ENCODE data around the gene ARHGEF11. TPM values are rescaled to one million over a fixed set of nuclear protein-coding genes. Genes with fewer than 3 reads are reported as not detected.

ARHGEF11 gene
- total RNA-seq, 1 experiment from 2014 or later: 41.1 TPM

DNA sequence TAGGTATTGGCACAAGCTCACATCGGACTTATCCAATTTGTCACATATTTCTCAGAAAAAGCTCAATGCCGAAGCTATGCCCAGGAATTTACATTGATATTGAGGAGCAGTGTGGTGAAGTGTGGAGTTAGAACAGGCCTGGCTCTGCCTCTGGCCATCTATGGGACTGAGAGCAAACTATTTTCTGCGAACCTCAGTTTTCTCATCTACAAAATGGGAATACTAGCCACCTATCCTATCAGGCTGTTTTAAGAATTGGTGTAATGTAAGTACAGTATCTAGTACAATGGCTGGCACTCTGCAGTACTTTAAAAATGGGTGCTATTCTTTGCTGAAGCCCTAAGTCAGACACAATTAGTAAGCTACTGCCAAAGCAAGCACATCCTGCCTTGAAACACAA lies 47.2 kb downstream of the ARHGEF11 start:
- Histone ChIP-seq H2BK15ac (ENCODE audit: low read depth, low read length) (no peak overlapping the region), H3K4me2 (ENCODE audit: insufficient read depth, insufficient read length, low read length) (no peak overlapping the region), H3K4me1 (ENCODE audit: insufficient read depth, low read length) (peaks cover 4% of the 10 kb centered on the region), H2BK120ac (ENCODE audit: low read depth, low read length, poor library complexity, severe bottlenecking) (no peak overlapping the region), H3K9me3 (ENCODE audit: control insufficient read depth, low read depth, low read length) (no peaks in the 10 kb centered on the region), H3T11ph (ENCODE audit: low read length) (no peak overlapping the region), H2AK5ac (ENCODE audit: insufficient read length, low read length) (no peak overlapping the region), H4K8ac (replicated peaks; ENCODE audit: insufficient read length, low read depth, low read length) (no peak overlapping the region), H3K23me2 (ENCODE audit: insufficient read length, low read depth, low read length, poor library complexity, severe bottlenecking) (no peaks in the 10 kb centered on the region), H3K4ac (ENCODE audit: low read depth, low read length) (no peak overlapping the region), H3K27me3 (ENCODE audit: insufficient read depth, low read length) (no peaks in the 10 kb centered on the region), H4K5ac (ENCODE audit: insufficient read length, low read depth, low read length) (no peak overlapping the region), H2AFZ (ENCODE audit: low read length) (no peak overlapping the region), H3K23ac (ENCODE audit: insufficient read length, low read depth, low read length) (no peak overlapping the region), H3K27ac (ENCODE audit: insufficient read length, low read depth, low read length) (no peak overlapping the region), H4K91ac (ENCODE audit: insufficient read length, low read depth, low read length) (no peak overlapping the region), H3K18ac (ENCODE audit: insufficient read length, low read depth, low read length) (no peak overlapping the region), H3K79me2 (ENCODE audit: insufficient read depth, low read length) (peaks cover 7% of the 10 kb centered on the region; the same call in 1 of the 2 replicates), H3K9ac (ENCODE audit: extremely low read depth, insufficient read length, low read length) (no peak overlapping the region), H2BK20ac (ENCODE audit: low read depth, low read length, poor library complexity, severe bottlenecking) (no peak overlapping the region), H2BK5ac (ENCODE audit: insufficient read length, low read length) (no peak overlapping the region), H2BK12ac (ENCODE audit: insufficient read length, low read depth, low read length) (no peak overlapping the region), H3K79me1 (ENCODE audit: insufficient read depth, low read depth, low read length, poor library complexity, severe bottlenecking) (no peaks in the 10 kb centered on the region), H3K56ac (ENCODE audit: insufficient read length, low read depth, low read length) (no peak overlapping the region), H3K14ac (ENCODE audit: insufficient read depth, low read length) (no peak overlapping the region), H4K20me1 (ENCODE audit: control insufficient read depth, insufficient read depth, insufficient read length) (no peaks in the 10 kb centered on the region)
- Mint-ChIP-seq H3K9me3 (no peaks in the 10 kb centered on the region), H3K4me3 (no peak overlapping the region), H3K27me3 (ENCODE audit: low read depth) (no peaks in the 10 kb centered on the region), H3K36me3 (ENCODE audit: insufficient read depth in 1 of 3, low read depth in 3 of 3) (no peaks in the 10 kb centered on the region; a peak in 1 of 7 replicates), H3K27ac (peak overlapping the region in 2 of 3 experiments; percentile 52 to 73; a peak in 4 of 7 replicates), H3K4me1 (peaks cover 35 to 50% of the 10 kb centered on the region in 2 experiments)
- no peak for DNase-seq
- TF ChIP-seq, protein P1, sequence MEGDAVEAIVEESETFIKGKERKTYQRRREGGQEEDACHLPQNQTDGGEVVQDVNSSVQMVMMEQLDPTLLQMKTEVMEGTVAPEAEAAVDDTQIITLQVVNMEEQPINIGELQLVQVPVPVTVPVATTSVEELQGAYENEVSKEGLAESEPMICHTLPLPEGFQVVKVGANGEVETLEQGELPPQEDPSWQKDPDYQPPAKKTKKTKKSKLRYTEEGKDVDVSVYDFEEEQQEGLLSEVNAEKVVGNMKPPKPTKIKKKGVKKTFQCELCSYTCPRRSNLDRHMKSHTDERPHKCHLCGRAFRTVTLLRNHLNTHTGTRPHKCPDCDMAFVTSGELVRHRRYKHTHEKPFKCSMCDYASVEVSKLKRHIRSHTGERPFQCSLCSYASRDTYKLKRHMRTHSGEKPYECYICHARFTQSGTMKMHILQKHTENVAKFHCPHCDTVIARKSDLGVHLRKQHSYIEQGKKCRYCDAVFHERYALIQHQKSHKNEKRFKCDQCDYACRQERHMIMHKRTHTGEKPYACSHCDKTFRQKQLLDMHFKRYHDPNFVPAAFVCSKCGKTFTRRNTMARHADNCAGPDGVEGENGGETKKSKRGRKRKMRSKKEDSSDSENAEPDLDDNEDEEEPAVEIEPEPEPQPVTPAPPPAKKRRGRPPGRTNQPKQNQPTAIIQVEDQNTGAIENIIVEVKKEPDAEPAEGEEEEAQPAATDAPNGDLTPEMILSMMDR (conservative IDR thresholded peaks at IDR 0.05): no peak
- no CpG with 5 or more reads among the region's 3 CpGs for WGBS (ENCODE audit: extremely low coverage, insufficient read length, low lambda C conversion rate)

Measured in H9 (cell line).